ENCODE data around the gene MALRD1. TPM values are rescaled to one million over a fixed set of nuclear protein-coding genes. Genes with fewer than 3 reads are reported as not detected.

Gene MALRD1
- total RNA-seq, 1 experiment from 2014 or later, result not detected

- TF ChIP-seq, protein P1, sequence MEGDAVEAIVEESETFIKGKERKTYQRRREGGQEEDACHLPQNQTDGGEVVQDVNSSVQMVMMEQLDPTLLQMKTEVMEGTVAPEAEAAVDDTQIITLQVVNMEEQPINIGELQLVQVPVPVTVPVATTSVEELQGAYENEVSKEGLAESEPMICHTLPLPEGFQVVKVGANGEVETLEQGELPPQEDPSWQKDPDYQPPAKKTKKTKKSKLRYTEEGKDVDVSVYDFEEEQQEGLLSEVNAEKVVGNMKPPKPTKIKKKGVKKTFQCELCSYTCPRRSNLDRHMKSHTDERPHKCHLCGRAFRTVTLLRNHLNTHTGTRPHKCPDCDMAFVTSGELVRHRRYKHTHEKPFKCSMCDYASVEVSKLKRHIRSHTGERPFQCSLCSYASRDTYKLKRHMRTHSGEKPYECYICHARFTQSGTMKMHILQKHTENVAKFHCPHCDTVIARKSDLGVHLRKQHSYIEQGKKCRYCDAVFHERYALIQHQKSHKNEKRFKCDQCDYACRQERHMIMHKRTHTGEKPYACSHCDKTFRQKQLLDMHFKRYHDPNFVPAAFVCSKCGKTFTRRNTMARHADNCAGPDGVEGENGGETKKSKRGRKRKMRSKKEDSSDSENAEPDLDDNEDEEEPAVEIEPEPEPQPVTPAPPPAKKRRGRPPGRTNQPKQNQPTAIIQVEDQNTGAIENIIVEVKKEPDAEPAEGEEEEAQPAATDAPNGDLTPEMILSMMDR (IDR thresholded peaks at IDR 0.05; ENCODE audit: unreplicated experiment), result no peak
- DNase-seq (ENCODE audit: unreplicated experiment), result no peak
- Mint-ChIP-seq H3K4me3 (ENCODE audit: unreplicated experiment) (no peak overlapping the region), H3K27me3 (ENCODE audit: insufficient read depth, unreplicated experiment) (no peaks in the 10 kb centered on the region), H3K36me3 (ENCODE audit: insufficient read depth, unreplicated experiment) (no peaks in the 10 kb centered on the region), H3K27ac (ENCODE audit: low read depth, unreplicated experiment) (no peak overlapping the region), H3K9me3 (ENCODE audit: unreplicated experiment) (no peaks in the 10 kb centered on the region), H3K4me1 (ENCODE audit: insufficient read depth, unreplicated experiment) (no peaks in the 10 kb centered on the region)
- intact Hi-C loops (cut with micrococcal nuclease), result no loop called here
- no TSS peak for BruUV-seq (replicated peaks)
- ChIA-PET CTCF (interaction anchor here (0.6 kb wide), 1 partner anchor 69 kb away, joined by 3 read pairs; no protein-coding TSS in a partner anchor), POLR2A (no interaction called here)
These were observed 557.2 kb downstream of the MALRD1 start for GRCh38 chr10:19605806-19606205.

DNA sequence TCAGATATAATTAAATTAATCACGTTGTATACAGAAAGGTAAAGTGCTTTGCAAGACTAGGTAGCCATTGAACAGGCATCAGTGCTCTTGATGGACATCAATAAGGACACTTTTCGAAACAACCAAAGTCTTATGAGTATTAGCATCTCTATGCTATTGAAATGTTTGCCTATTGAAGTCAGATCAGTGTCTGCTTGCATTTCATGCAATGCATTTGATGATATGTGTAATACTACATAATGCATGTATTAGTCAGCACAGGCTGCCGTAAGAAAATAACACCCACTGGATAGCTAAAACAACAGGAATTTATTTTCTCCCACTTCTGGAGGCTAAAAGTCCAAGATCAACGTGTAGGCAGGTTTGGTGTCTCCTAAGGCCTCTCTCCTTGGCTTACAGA is 558.4 kb downstream of the MALRD1 start:
- H3K27me3 Mint-ChIP-seq (ENCODE audit: insufficient read depth, unreplicated experiment), result no peaks in the 10 kb centered on the region
- TF ChIP-seq, protein P1 (IDR thresholded peaks at IDR 0.05; ENCODE audit: unreplicated experiment), result no peak
- ChIA-PET CTCF (interaction anchor here (0.6 kb wide), 1 partner anchor 621 kb away, joined by 3 read pairs; no protein-coding TSS in a partner anchor), POLR2A (interaction anchor here (0.6 to 1.1 kb wide), 2 partner anchors 20 to 32 kb away, joined by 3 to 4 read pairs; no protein-coding TSS in a partner anchor)
- no TSS peak for BruUV-seq (replicated peaks)
- no peak for DNase-seq (ENCODE audit: unreplicated experiment)
- intact Hi-C loops (cut with micrococcal nuclease), result no loop called here
- no peak overlapping the region for H3K27ac Mint-ChIP-seq (ENCODE audit: low read depth, unreplicated experiment)
- no peak overlapping the region for H3K4me3 Mint-ChIP-seq (ENCODE audit: unreplicated experiment)
- H3K36me3 Mint-ChIP-seq (ENCODE audit: insufficient read depth, unreplicated experiment), result no peaks in the 10 kb centered on the region
- no peaks in the 10 kb centered on the region for H3K9me3 Mint-ChIP-seq (ENCODE audit: unreplicated experiment)
- H3K4me1 Mint-ChIP-seq (ENCODE audit: insufficient read depth, unreplicated experiment), result no peaks in the 10 kb centered on the region

GRCh38 chr10:19611775-19612174 is 563.2 kb downstream of the MALRD1 start:
- Mint-ChIP-seq H3K36me3 (ENCODE audit: insufficient read depth, unreplicated experiment) (no peaks in the 10 kb centered on the region), H3K4me1 (ENCODE audit: insufficient read depth, unreplicated experiment) (no peaks in the 10 kb centered on the region), H3K9me3 (ENCODE audit: unreplicated experiment) (no peaks in the 10 kb centered on the region), H3K27ac (ENCODE audit: low read depth, unreplicated experiment) (no peak overlapping the region), H3K4me3 (ENCODE audit: unreplicated experiment) (no peak overlapping the region), H3K27me3 (ENCODE audit: insufficient read depth, unreplicated experiment) (no peaks in the 10 kb centered on the region)
- CTCF ChIA-PET, result interaction anchor here (0.7 kb wide), 1 partner anchor 60 kb away, joined by 3 read pairs; no protein-coding TSS in a partner anchor
- DNase-seq (ENCODE audit: unreplicated experiment), result no peak
- BruUV-seq (replicated peaks), result no TSS peak
- POLR2A ChIA-PET, result no interaction called here
- intact Hi-C loops (cut with micrococcal nuclease), result no loop called here
- TF ChIP-seq, protein P1 (IDR thresholded peaks at IDR 0.05; ENCODE audit: unreplicated experiment), result no peak

GRCh38 chr10:19616966-19617365 is 568.4 kb downstream of the MALRD1 start:
- BruUV-seq (replicated peaks), result no TSS peak
- Mint-ChIP-seq H3K27me3 (ENCODE audit: insufficient read depth, unreplicated experiment) (no peaks in the 10 kb centered on the region), H3K9me3 (ENCODE audit: unreplicated experiment) (no peaks in the 10 kb centered on the region), H3K4me3 (ENCODE audit: unreplicated experiment) (no peak overlapping the region), H3K36me3 (ENCODE audit: insufficient read depth, unreplicated experiment) (no peaks in the 10 kb centered on the region), H3K4me1 (ENCODE audit: insufficient read depth, unreplicated experiment) (no peaks in the 10 kb centered on the region), H3K27ac (ENCODE audit: low read depth, unreplicated experiment) (no peak overlapping the region)
- intact Hi-C loops (cut with micrococcal nuclease), result no loop called here
- CTCF ChIA-PET, result interaction anchor here (1.5 kb wide), 1 partner anchor 172 kb away, joined by 4 read pairs; no protein-coding TSS in a partner anchor
- no peak for DNase-seq (ENCODE audit: unreplicated experiment)
- TF ChIP-seq, protein P1 (IDR thresholded peaks at IDR 0.05; ENCODE audit: unreplicated experiment), result no peak
- POLR2A ChIA-PET, result no interaction called here

All from MCF 10A (cell line).